Hepatocyte (in vitro differentiated cells): Measurements from ENCODE around the gene MPHOSPH9.

Source experiments
- CTCF ChIP-seq: fragments of 200-600 bp; sonication (generic); IDR thresholded peaks from 2 replicates; pipeline ENCODE4 v1.5.1; 2016; ENCODE audit warnings: antibody characterized with exemption, mild to moderate bottlenecking; ENCODE audit not compliant: poor library complexity
- EZH2 ChIP-seq: fragments of 200-600 bp; sonication (generic); IDR thresholded peaks from 2 replicates; pipeline ENCODE4 v1.6.1; 2016; ENCODE audit warnings: antibody characterized with exemption, mild to moderate bottlenecking, borderline replicate concordance
- EZH2phosphoT487 ChIP-seq: fragments of 200-600 bp; sonication (generic); IDR thresholded peaks from one replicate; pipeline ENCODE4 v1.6.1; 2018; ENCODE audit warnings: antibody characterized with exemption, mild to moderate bottlenecking, low read depth, moderate library complexity; ENCODE audit not compliant: unreplicated experiment, severe bottlenecking

- no peak for TF ChIP-seq CTCF
- no peak for TF ChIP-seq EZH2
- TF ChIP-seq EZH2phosphoT487: no peak
Measured at GRCh38 chr12:123127182-123127495, 105.8 kb downstream of the MPHOSPH9 start.
